SIG-M5 treated with dmso at 0.1 percent for 504 hours (cell line): Measurements from ENCODE around the gene ASTN2.

ENCODE experiments used
- DNase-seq: peaks from one replicate; lab custom pipeline; 2025; ENCODE audit not compliant: unreplicated experiment; lab: John Stamatoyannopoulos, UW

ASTN2 gene

DNA sequence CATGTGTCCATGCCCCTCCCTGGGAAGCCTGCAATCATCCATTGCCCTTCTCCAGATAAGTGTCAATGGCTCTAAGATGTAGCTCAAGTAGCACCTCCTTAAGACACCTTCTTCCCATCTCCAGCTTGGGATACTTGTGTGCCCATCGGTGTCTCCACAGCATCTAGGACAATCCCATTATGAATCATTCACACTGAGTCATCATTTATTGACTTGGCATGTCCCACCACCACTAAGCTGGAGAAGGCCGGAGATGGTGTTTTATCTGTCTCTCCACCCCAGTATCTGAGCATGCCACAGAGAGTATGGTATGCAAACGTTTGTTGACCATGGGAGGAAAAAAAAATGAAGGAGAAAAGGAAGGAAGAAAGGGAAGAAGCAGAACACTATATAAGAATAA is 385.5 kb downstream of the ASTN2 start:
- DNase-seq: no peak

DNA sequence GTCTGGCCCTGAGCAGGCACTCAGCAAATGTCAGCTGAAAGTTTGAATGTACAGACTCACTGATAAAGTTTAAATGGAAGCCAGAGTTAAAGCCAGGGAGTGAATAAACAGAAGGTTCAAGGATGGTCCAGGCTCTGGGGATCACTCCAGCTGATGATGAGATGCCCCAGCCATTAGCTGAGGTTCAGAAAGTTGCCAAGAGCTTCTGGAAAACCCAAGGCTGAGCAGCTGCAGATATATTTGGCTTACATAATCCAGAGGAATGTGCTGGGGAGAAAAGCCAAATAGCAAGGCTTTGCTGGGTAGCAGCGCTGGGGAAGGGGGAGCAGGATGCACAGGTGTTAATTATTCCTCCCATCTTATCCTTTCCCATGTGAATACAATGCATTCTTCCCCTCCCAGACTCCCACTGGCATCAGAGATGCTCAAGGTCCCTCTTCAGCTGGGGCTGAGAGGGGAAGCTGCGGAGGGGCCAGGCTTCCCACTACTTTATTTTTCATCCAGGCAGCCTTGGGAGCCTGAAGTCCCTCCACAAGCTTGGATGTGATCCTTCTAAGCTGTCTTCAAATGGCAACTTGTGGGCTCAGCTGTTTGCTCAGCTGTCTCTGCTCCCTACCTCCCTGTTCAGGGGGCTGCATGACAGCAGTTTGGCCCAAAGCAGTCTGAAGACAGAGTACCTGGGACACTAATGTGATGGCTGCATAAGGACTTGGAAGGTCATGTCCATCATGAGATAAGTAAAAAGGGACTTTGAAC is 386.6 kb downstream of the ASTN2 start:
- no peak for DNase-seq

DNA sequence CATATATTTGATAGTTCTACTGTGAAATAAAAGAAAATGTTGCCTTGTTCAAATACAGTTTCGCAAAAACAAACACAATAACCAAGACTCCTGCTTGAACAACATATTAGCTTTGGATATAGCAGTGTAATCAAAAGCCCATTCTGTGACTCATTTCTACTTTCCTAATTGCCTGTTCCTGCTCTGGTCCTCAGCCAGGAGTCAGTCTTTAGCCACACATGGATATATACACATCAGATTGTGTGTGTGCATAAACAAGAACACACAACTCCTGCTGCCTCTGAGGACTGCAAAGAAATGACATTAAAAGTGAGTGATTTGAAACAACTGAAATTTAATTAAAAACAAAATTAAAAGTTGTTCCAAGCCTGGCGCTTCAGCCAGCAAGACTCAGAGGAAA is 393.0 kb downstream of the ASTN2 start:
- DNase-seq: no peak

DNA sequence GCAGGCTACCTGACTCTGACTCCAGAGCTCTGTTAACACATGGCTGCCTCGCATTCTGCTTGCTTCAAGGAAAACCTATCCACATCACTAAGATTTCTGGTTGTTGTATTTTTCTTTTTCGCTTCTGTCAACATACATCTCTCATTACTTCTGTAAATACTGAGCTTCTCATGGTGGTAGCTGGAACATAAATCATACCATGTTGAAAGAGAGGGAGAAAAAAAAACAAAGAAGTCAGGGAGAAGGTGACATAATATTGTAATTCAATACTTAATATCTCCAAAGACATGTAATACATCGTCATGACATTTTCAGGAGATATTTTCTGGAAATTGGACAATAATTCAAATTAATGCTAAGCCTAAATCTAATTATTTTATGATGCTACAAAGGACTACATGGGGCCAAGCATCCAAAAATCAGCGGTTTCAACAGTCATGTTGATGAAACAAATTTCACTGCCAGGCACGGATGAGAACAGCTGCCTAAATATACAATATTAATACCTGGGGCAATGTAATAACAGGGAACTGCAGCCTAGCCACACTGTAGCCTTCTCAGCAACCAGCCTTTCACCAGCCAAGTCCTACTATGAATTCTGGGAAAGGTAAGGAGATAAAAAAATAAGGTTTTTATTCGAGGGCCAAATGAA is 395.8 kb downstream of the ASTN2 start:
- no peak for DNase-seq

DNA sequence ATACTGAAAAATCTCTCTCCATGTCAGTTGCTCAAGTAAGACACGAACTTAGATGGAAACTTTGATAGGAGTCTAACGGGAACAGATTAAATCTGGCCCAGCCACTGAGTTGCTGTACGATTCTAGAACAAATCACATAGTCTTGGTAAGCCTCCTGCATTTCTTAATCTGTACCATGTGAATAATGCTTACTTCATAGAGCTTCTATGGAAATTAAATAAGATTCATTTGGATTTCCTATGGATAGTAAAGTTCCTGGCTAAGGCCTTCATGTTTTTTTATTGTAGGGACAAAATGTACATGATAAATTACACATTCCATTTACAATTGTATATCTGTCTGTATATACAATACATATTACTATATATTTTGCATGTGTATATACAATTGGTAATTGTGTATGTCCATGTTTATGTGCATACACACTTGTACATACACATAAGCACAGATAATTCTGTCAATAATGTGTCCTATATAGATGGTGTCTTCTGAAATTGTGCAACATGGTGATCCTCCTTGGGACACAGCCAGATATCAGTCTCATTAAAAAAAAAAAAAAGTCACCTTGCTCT is 397.4 kb downstream of the ASTN2 start:
- DNase-seq: no peak

DNA sequence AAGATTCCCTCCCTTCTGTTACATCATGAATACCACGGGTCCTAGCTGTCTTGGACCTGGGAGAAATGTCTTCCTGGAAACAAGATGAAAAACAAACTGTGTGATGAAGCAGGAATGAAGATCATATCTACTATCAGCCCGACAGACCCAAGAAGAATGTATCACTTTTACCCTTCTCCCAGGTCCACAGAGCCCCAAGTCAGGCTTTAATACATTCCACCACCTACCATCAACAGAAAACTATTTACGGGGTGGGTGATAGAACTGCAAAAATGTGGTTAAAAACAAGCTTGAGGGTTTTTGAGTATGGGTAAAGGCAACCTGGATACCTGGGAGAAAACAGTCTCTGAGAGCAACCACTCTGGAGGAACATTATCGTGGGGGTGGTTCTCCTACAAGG is 400.8 kb downstream of the ASTN2 start:
- no peak for DNase-seq

DNA sequence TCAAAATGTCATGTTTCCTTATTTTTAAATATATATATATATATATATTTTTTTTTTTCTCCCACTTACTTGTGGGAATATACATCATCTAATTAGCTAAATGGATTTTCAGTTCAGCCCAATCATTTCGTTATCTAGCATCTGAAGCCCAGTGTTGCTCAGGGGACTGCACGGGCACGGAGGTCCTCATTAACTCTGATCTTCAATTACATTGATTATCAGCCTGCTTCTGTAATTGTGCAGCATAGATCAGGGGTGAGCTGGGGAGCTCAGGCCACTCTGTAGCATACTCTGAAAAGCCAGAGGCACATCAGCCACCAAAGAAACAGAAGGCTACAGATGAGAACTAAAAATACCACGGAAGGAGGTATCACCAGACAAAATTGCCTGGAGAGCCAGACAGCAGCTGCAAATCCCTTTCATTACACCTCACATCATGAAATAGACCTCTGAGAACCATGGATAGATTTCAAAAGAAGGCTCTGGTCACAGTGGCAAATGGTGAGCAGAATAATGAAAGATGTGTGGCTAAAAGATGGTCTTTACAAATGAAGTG is 401.3 kb downstream of the ASTN2 start:
- no peak for DNase-seq

DNA sequence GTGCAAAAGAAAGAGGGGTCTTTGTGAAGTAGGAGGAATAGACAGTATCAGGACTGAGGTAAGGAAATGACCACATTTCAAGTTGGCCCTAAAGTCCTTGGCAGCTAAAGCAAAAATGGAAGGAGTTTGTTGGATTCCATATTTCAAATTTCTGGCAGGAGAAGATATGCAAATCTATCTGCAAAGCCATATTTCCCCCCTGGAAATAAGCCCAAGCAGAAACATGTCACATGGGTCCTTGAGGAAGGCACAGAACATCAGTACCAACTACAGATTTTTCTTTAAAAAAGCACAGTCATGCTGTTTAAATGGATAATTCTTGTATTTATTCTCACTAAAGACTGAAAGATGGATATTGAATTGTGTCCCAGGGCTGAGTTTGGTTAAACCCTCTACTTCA is 404.8 kb downstream of the ASTN2 start:
- DNase-seq: no peak

DNA sequence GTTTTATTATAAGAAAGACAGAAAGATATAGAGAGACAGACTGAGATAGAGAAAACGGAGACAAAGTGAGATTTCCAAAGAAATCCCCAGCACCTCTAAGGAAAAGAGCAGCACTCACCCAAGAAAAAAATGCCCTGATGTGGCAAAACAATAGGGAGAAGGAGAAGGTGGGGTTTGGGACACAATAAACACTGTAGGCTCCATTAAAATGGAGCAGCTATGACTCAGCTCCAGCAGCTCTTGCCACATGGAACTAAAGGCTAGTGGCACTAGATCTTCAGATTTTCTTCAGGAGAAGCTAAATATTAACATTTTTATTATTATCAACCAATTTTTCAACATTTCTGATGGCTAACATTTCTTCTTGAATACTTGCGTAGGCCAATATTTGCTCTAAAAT is 406.0 kb downstream of the ASTN2 start:
- DNase-seq: no peak

DNA sequence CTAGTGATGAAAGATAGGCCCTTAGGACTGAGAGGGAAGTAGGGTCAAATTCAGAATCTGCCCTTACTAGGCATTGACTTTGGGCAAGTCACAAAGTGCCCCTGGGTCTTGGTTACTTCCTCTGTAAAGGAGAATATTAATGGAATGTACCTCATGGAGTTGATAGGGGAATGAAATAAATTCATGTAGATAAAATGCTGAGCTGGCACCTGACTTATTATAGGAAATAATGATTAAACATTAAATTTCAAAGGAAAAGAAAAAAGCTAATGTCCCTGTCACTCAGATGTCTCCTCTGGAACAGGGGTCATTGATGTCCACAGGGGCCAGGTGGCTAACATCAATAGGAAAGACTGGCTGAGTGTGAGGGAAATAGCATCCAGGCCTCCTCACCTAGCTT is 406.4 kb downstream of the ASTN2 start:
- no peak for DNase-seq

DNA sequence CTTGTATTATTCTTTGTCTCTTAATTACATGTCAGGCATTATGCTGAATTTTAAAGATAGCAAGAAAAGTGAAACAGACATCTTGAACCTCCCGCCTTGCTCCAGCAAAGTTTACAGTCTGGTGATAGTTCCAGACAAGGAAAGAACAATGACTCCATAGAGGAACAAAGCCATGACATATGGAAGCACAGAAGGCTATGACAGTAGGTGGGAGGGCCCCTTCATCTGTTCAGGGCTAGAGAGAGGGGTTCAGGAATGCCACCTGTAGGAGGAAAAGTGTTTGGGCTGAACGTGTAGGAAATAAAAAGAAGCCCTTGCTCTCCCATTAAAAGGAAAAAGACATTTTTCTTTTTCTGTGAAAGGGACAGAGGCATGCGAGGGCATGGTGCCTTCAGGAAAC is 412.2 kb downstream of the ASTN2 start:
- no peak for DNase-seq

DNA sequence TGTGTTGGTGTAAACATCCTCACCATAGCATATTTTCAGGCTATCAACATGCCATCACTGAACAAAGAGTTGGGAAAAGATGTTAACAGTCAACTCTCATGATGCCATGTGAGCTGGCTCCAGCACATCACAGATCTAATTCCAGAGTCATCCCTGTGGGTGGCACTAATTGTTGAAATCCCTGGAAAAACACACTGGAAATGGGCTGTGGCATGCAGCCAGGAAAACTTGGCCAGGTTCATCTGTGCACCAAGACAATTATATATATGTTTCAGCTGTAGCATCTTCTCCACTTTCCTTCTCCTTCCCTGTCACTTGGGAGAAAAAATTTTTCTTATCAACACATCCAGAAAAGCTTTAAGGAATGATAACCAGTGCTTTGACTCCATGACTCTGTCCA is 414.0 kb downstream of the ASTN2 start:
- no peak for DNase-seq

DNA sequence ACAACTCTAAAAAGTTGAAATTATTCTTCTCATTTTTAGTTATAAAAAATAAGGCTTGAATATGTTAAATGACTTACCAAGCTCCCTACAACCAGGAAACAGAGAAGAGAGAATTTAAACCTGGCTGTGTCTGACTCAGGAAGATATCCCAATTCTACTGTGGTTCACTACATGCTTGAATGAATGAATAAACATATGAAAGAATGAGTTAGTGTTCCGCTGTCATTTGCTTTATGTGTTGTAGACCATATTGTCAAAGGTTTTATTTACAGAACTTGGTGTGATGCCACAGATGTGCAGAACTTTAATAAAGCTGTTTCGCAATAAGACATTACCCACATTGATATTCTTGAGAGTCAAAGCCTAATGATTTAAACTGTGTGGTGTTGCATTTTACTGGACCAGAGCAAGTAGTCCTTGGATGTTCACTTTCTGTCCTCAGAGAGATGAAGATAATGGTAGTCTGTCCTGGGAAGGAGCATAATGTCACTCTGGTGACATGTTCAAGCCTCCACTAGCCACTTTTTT is 414.6 kb downstream of the ASTN2 start:
- DNase-seq: no peak

DNA sequence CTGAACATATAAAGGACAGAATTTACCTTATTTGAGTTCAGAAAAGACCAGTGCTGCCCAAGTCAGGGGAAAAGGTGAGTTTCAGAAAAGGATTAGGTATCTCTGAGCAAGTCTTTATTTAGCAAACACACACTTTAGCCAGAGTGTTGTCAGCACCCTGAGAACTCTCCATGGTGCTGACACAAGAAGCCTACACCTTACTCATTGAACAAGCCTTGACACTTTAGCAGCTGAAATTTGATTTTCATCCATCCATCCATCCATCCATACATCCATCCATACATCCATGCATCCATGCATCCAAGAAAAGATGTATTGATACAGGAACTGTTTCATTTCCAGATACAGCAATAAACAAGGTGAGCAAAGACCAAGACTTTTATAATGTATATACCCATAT is 416.6 kb downstream of the ASTN2 start:
- no peak for DNase-seq

DNA sequence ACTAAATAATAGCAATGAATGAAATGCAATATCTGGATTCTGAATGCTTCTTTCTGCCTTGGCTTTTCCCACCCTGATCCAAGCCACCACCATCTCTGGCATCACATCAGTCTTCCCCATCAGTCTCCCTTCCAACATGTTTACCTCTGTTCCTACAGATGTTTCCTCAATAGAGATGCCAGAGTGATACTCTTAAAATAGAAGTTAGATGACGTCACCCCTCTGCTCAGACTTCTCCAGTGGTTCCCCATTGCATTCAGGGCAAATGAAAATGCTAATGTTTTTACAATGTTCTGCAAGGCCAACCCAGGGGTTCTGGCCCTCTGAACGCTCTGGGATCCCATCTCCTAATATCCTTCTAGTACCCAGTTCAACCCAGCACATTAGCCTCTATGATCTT is 422.0 kb downstream of the ASTN2 start:
- no peak for DNase-seq

DNA sequence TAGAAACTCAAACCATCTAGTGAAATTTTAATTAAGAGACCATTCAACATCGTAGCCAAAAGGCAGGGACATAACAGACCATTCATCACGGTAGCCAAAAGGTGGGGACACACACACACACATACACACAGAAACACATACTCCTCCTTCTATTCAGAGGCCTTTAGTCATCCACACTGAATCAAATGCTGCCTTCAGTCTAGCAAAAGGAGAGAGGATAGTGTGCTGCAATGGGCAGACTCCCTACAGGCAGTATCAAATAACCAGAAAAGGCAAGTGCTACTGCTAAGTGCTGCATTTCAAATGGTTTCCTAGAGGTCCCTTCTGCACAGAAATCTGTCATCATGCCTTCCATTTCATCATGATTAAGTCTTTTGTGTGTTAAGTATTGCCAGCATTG is 423.8 kb downstream of the ASTN2 start:
- DNase-seq: no peak

DNA sequence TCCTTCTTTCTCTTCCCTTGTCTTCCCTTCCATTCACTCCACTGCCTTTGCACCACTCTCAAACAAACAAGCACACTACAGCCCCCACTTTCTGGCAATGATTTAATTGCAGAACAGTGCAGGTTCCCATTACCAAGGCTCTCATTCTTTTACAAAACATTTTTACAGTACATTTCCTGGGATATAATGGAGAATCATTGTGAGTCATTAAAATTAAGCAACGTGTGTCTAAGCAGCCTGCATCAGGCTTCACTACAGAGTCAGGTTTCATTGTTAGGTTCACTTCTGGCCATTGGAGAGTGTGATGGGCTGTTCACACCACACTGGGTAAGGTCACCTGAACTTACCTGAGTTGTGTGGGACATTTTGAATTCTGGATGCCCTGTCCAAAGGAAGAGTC is 424.3 kb downstream of the ASTN2 start:
- no peak for DNase-seq

DNA sequence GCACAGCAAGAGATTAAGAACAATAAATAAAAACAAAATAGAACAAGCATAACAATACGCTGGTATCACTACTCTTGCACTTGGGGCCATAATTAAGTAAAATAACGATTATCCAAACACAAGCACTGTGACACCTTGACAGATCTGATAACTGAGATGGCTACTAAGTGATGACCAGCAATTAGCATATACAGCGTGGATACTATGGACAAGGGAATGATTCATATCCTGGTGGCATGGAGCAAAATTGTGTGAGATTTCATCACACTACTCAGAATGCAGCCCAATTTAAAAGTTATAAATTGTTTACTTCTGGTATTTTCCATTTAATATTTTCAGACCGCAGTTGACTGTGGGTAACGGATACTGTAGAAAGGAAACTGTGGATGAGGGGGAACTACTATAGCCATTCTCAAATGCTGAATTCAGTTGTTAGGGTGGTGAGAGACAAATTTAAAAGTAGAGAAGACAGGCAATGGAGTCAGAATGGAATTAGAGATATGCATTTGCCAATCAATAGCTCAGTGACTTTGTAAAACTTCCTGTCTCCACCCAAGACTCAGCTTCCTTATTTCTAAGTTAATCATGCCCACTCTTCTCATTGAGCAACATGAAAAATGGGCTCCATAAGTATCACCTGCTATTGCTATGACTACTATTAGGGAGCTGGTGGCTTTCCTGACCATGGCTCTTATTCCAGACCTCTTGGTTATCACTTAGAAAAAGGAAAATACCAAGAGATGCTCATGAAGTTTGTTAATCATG is 427.0 kb downstream of the ASTN2 start:
- no peak for DNase-seq

DNA sequence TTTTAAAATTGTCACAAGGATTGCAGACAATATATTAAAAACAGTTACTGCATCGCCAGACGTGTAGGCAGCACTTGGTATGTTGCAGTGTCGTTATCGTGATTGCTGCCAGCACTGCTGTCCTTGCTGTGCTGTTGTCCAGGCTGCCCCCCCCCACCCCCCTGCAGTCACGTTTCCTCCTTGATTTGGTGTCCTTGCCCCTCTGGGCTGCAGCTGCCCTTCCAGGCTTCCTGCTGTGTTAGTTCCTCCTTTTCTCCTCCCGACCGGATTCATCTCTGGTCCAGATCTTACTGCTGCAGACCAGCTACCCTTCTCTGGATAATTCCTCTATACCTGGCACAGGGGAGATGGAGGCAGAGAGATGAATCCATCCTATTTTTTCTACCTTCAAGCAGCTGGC is 428.8 kb downstream of the ASTN2 start:
- no peak for DNase-seq

DNA sequence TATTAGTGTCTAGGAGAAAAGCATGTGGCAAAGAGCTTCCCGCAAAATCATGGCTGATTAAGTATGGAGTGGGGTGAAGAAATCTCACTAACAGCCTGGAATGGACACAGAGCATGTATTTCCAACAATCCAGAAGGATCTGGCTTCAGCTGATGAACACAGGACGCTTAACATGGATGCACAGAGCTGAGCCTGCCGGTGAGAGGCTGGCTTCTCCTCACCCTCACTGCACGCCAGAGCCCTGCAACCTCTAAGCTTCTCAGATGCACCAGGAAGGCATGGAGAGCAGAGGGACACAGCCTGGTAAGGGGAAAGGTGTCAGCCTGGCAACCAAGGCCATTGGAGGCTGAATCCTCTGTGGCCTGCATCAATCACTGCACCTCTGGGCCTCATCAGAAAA is 429.3 kb downstream of the ASTN2 start:
- no peak for DNase-seq

DNA sequence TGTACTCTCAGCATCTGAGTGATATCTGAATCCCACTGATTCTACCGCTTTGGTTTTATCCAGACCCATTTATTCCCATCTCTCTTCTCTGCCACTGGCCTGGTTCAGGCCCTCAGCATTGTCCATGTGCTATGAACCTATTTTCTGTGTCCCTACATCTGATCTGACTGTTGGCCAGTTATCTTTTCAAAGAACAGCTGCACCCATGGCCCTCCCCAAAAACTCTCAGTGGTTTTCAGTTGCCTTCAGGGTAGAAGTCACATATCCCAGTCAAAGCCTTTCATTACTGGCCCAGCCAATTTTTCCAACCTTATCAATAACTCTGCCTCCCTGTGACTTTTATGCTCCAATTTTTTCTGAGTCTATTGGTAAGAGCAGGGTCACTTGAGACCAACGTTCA is 430.7 kb downstream of the ASTN2 start:
- DNase-seq: no peak
